Activated CD8-positive, alpha-beta memory T cell treated with anti-CD3 and anti-CD28 coated beads for 36 hours (primary cell): ENCODE data around the gene CHTOP. TPM values are rescaled to one million over a fixed set of nuclear protein-coding genes. Genes with fewer than 3 reads are reported as not detected.

Source experiments
- CTCF ChIA-PET: fragments of 350-600 bp; sonication (Branson Sonifier 250); formaldehyde crosslinking; loops from one replicate; lab custom pipeline; 2021; ENCODE audit warnings: antibody characterized with exemption; lab: Charles Lee
- POLR2A ChIA-PET: fragments of 350-600 bp; sonication (Branson Sonifier 250); formaldehyde crosslinking; loops from one replicate; lab custom pipeline; 2021; ENCODE audit warnings: antibody characterized with exemption; lab: Charles Lee
- total RNA-seq, 2 experiments: library from RNA; stranded (reverse); gene quantifications; one replicate each; pipeline ENCODE4 v1.2.3, GENCODE V29; 2021

Gene CHTOP, protein sequence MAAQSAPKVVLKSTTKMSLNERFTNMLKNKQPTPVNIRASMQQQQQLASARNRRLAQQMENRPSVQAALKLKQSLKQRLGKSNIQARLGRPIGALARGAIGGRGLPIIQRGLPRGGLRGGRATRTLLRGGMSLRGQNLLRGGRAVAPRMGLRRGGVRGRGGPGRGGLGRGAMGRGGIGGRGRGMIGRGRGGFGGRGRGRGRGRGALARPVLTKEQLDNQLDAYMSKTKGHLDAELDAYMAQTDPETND
- 10 to 100 TPM; 90.4 to 93.0 TPM for total RNA-seq

DNA sequence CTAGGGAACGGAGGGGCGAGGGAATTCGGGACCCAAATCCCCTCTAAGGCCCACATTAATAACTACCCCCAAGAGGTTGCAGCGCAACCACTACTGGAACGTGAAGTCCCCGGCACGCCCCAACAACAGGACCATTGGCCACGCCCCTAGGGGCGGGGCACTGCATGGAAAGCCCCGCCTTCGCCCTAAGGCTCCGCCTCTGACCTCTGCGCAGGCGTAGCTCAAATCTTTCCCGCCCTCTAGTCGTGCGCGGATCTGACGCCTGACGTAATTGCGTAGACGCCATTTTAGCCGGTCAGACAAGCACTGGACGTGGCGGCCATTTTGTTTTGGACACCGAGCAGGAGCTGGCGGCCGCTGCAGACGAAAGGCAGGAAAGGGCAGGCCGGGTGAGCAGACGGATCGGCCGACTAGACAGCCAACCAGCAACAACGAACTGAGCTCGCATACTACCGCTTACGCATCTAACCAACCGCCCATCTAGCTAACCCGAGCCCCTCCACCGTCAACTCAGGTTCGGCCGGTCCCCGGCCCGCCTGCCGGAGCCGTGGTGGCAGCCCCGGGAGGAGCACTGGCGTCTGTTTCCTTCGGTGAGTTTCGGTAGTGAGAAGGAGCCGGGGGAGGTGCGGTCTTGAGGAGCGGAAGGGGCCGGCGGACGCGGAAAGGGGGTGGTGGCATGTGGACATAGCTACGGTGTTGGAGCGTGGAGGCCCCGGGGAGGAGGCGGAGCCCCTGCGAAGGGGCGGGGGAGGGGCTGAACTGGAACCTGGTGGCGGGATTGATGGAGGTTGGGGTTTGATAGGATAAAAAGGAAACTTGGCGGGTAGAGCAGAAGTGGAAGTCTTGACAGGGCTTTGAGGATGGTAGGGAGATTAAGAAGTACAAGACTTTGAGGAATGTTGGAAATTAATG is at the start of gene CHTOP:
CHTOP (plus strand) TSS at position 313 of the 912 bp plus-strand sequence. CDS start 2,523 bp downstream, outside the sequence.
- CTCF ChIA-PET, result interaction anchor here (1.0 to 2.7 kb wide), 11 partner anchors 8 to 123 kb away, joined by 3 to 15 read pairs (median 7); partner anchors contain the start of genes ILF2 and S100A6
- POLR2A ChIA-PET, result interaction anchor here (0.5 to 2.7 kb wide), 23 partner anchors 13 to 356 kb away, joined by 3 to 20 read pairs (median 5); partner anchors contain the start of genes ILF2, RPS27, S100A14 and S100A2

DNA sequence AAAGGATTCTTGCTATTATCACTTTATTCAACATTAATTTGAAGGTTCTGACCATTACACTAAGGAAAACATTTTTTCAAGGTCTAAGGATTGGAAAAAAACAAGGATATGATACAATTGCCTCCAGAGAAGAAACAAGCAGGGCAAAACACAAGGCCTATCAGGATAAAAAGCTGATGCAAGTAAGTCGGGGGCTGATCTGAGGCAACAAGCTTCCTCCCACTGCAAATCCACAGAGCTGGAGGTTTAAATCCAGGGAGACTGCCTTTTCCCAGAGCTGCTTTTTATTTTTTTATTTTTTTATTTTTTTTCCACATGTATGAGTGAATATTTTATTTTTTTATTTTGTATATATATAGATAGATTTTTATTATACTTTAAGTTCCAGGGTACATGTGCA is 48.9 kb upstream of the CHTOP start:
- POLR2A ChIA-PET, result no interaction called here
- CTCF ChIA-PET, result no interaction called here

DNA sequence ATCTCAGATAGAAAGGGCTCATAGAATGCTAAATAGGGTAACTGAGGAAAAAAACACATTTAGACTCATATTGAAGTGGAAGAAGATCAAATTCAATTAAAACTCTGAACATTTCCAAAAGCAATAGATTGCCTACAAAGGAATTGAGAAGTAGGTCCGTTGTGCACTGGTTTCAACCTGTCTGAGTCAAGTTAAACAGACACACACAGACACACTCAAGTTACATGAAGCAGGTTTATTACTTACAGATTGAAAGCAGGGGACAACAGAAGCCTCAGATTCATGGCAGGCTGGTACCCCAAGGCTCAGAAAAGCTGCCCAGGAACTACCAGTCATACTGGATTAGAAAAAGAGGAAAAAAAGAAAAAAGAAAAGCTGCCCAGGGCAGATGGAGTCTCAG is 47.5 kb upstream of the CHTOP start:
- ChIA-PET CTCF (interaction anchor here (0.6 kb wide), 1 partner anchor 384 kb away, joined by 6 read pairs; no protein-coding TSS in a partner anchor), POLR2A (no interaction called here)

DNA sequence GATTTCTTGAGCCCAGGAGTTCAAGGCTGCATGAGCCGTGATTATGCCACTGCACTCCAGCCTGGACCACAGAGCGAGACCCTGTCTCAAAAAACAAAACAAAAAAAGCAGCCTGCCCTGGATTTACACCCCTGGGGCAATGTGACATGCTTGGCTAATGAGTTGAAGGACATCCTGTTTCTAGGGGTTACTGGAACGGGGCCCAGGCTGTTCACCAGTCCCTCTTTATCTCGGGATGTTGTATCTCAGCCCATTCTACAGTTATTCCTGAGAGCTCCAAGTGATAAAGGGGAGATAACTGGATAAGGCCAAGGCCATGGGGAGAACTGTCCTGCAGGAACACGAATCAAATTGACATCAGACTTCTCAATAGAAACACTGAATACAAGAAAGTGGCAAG is 46.6 kb upstream of the CHTOP start:
- POLR2A ChIA-PET, result no interaction called here
- CTCF ChIA-PET, result no interaction called here

DNA sequence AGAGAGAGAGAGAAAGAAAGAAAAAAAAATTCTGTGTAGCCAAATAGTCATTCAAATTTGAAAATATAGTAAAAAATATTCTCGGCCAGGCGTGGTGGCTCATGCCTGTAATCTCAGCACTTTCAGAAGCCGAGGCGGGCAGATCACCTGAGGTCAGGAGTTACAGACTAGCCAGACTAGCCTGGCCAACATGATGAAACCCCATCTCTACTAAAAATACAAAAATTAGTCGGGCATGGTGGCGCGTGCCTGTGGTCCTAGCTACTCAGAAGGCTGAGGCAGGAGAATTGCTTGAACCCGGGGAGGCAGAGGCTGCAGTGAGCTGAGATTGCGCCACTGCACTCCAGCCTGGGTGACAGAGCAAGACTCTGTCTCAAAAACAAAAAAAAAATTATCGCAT is 45.8 kb upstream of the CHTOP start:
- ChIA-PET POLR2A (interaction anchor here (0.7 kb wide), 1 partner anchor 16 kb away, joined by 3 read pairs; no protein-coding TSS in a partner anchor), CTCF (interaction anchor here (0.7 kb wide), 2 partner anchors 72 to 1399 kb away, joined by 3 read pairs; no protein-coding TSS in a partner anchor)

DNA sequence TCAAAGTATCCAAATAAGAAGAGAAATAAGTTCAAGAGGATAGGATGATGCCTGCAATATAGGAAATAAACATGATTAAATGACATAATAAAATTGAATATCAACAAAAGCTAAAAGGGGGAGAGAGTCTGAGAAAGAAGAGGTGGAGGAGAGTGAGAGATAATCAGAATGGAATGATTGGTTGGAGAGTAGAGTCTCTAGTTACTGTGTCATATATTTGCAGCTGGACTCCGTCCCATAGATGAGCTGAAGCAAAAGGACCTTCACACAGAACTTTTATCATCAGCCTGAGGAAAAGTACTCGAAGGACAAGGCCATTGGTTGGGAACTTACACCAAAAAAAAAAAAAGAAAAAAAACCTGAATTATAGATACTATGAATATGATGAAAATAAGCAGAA is 45.4 kb upstream of the CHTOP start:
- ChIA-PET POLR2A (interaction anchor here (0.7 kb wide), 1 partner anchor 16 kb away, joined by 3 read pairs; no protein-coding TSS in a partner anchor), CTCF (interaction anchor here (0.7 kb wide), 2 partner anchors 72 to 1400 kb away, joined by 3 read pairs; no protein-coding TSS in a partner anchor)

DNA sequence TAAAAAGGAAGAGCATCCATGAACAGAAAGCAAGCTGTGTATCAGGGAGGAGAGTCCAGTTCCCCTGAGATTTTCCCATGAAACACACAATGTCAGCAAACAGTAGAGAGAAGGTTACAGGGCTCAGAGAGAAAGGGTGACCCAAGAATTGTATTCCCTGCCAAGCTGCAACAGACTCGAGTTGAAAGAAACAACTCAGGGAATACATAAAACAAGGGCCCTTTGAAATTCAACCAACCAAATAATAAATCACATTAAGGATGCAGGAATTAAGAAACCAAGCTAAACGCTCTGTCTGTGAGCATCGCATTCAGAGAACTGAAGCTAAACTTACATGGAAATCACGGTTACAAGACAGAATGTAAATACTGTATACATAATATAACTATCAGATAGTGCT is 41.1 kb upstream of the CHTOP start:
- CTCF ChIA-PET, result no interaction called here
- POLR2A ChIA-PET, result interaction anchor here (0.5 kb wide), 1 partner anchor 28 kb away, joined by 3 read pairs; no protein-coding TSS in a partner anchor

DNA sequence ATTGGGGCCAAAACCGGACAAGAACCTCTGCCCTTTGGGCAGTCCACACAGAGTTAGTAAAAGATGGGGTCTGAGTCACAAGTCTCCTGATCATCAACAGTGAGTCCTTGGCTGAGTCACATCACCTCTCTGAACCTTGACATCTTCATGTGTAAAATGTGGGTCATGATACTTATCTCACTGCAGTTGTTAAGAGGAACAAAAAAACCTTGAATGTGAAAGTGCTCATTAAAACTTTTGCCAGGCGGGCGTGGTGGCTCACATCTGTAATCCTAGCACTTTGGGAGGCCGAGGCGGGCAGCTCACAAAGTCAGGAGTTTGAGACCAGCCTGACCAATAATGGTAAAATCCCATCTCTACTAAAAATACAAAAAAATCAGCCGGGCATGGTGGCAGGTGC is 36.7 kb upstream of the CHTOP start:
- ChIA-PET POLR2A (no interaction called here), CTCF (interaction anchor here (0.6 to 1.8 kb wide), 2 partner anchors 43 to 86 kb away, joined by 3 to 5 read pairs; no protein-coding TSS in a partner anchor)

DNA sequence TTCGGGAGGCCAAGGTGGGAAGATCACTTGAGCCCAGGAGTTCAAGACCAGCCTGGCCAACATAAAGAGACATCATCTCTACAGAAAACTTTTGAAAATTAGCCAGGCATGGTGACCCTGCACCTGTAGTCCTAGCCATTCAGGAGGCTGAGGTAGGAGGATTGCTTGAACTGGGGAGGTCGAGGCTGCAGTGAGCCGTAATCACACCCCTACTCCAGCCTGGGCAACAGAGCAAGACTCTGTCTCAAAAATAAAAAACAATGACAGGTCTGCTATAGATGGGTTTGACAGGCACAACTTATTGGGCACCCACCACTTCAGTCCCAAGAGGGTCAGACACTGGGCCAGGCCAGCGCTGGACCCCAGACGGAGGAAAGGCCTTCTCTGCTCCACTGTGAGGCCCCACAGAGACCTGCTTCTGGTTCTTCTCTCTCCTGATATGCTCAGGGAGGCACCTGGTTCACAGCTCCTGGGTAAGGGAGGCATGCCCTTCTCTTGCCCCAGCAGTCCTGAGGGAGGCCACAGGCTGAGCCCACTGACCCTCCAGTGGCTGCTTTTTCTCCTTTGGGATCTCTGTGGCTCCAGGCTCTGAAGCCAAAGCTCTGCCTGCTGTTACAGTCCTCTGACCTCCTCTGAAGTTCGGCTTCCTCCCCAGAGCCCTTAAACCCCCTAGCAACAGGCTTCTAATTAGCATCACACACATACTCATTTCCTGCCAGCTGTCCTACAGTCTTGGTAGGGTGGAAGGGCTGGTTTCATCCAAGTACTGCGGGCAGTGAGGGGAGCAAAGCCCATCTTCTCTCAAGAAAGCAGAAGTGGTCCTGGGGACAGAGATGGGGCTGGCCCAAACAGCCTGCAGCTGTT is 35.3 kb upstream of the CHTOP start:
- ChIA-PET CTCF (interaction anchor here (1.8 kb wide), 1 partner anchor 88 kb away, joined by 5 read pairs; no protein-coding TSS in a partner anchor), POLR2A (interaction anchor here (0.6 kb wide), 1 partner anchor 137 kb away, joined by 4 read pairs; no protein-coding TSS in a partner anchor)

DNA sequence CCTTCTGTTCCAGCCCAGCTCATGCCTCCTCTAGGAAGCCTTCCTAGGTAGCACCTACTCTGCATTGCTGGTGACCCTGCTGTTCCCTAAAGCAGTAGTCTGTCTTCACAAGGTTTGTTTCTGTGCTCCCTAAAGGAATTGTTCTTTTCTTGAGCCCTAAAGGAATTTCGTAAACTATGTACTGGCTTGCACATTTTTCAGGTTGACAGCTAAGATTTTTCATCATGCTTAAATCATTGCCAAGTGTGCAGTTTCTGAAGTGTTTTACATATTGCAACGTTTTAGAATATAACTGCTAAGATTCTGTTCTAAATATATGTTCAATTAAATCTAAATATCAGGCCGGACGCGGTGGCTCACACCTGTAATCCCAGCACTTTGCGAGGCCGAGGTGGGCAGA is 34.0 kb upstream of the CHTOP start:
- ChIA-PET POLR2A (no interaction called here), CTCF (interaction anchor here (0.6 kb wide), 1 partner anchor 95 kb away, joined by 3 read pairs; no protein-coding TSS in a partner anchor)

DNA sequence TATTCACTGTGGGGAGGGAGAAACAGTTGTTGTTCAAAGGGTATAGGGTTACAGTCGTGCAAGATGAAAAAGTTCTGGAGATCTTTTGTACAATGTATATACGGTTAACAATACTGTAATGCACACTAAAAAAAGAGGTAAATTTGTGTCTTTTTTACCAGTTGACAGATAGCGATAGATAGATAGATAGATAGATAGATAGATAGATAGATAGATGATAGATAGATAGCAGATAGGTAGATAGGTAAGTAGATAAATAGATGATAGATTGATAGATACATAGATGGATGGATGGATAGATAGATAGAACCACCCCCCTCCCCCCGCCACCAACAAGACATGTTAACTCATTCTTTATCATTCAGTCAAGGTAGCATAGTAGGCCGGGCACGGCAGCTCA is 31.1 kb upstream of the CHTOP start:
- CTCF ChIA-PET, result no interaction called here
- POLR2A ChIA-PET, result no interaction called here

DNA sequence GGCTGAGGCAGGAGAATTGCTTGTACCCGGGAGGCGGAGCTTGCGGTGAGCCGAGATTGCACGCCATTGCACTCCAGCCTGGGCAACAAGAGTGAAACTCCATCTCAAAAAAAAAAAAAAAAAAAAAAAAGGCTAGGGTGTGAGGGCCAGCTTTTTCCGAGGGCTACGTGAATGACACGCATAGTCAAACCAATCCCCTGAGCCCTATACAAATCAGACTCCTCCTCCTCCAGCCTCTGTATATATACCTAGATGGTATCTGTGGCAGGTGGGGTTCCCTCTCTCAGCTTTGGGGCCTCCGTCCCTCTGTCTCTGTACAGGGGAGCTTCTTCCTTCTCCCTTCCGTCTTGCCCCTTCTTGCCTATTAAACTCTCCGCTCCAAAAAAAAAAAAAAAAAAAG is 27.7 kb upstream of the CHTOP start:
- CTCF ChIA-PET, result interaction anchor here (0.7 kb wide), 1 partner anchor 34 kb away, joined by 4 read pairs; no protein-coding TSS in a partner anchor
- POLR2A ChIA-PET, result no interaction called here

DNA sequence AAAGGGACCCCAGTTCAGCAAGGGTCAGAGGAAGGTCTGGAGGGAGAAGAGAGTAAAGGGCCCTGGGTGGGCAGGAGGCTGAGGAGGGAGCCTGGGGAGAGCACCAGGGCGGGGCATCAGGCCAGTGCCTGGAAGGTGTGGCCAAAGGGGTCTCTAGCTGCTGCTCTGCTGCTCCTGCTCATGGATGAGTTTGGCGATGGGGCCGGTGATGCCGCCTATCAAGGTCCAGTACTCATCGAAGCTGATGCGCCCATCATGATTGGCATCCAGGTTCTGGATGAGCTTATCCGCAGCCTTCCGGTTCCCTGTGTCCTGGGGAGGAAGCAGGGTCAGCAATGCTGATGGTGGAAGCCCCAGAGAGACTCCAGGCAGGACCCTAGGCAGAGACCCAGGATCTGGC is 26.5 kb upstream of the CHTOP start:
- CTCF ChIA-PET, result interaction anchor here (1.0 kb wide), 1 partner anchor 97 kb away, joined by 3 read pairs; no protein-coding TSS in a partner anchor
- POLR2A ChIA-PET, result no interaction called here

DNA sequence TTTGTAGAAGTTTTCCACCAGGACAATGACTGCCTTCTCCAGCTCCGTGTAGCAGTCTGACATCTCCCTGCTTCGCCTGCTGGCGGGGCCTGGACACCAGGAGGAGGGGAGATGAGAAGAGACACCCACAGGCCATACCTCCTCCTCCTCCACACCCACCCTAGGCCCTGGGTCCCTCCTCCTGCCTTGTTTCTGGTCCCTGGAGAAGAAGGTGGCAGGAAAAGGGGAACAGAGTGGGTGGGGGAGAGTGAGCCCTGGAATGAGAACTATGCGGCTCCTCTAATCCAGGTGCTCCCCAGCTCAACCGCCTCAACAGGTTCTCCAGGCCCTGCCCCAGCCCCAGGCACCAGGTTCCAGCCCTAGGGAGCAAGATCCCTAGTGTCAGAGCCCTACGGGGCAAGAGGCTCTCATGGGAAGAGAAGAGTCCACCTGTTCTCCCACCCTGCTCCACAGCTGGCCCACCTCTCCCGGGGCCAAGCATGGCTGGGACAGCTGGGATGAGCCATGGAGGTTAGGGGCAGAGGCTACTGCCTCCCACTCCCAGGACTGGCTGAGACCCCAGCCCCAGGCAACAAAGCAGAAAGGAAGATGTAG is 25.7 kb upstream of the CHTOP start:
- ChIA-PET CTCF (interaction anchor here (1.0 kb wide), 1 partner anchor 97 kb away, joined by 3 read pairs; no protein-coding TSS in a partner anchor), POLR2A (no interaction called here)

DNA sequence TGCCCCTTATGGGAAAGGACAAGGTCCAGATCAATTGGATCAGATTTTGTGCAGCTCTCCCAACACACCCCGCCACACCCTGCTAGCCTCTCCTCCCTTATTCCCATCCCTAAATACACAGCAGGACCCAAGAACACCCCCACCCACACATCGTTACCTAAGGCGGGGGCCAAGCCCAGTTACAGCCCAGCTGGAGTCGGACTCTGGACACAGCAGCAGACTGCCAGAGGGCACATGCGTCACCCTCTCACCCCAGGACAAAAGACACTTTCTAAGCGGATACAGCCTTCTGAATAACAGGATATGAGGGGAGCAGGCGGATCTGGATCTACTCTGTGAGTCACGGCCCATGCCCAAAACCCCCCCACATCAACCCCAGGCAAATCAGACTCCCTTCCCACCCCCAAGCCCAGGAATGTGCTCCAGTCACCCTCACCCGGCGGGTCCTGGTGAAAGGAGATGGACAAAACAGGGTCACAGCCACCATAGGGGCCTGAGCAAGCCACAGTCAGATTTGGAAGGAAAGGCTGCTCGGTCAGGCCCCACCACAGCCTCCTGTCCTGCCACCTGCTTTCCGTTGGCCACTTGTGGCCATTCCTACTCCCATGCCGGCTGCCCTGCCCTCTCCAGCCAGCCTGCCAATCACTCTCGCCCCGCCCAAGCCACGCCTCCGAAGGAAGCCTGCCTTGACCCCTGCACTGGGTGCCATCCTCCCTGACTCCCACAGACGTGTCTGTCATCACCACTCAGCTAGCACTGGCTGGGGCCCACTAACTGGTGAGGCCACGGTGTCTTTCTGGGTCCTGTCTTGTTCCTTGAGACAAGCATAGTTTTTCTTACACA is 24.9 kb upstream of the CHTOP start:
- ChIA-PET CTCF (no interaction called here), POLR2A (no interaction called here)

DNA sequence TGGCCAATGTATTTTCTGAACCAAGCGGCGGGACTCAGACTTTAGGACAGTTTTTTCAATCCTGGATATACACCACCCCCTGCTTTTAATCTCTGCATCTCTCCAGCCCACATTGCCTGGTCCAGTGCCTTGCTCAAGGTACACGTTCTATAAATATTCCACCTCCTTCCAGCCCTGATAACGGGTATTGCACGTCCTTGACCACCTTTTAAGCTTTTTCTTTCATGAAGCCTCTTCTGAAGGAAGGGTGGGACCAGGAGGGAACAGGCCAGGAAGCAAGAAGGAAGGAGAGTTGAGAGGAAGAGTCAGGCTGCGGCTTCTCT is 24.3 kb upstream of the CHTOP start:
- CTCF ChIA-PET, result no interaction called here
- POLR2A ChIA-PET, result no interaction called here

DNA sequence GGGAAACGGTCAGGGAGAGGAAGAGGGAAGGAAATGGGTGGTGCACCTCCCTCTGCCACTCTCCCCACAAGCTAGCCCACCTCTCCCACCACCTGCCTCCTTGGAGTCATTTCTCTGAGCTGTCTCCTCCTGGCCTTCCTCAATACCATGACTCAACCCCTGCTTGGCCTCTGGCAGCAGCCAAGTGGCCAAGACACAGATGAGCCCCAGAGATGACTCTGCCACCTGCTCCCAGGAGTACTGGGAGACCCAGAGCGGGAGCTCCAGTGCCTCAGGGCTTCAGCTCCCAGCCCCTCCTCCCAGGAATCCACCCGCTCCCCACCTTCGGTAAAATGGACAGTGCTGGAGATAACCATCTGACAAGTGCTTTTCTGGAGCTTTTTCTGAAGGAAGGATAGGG is 23.5 kb upstream of the CHTOP start:
- POLR2A ChIA-PET, result no interaction called here
- CTCF ChIA-PET, result no interaction called here
